GM18868 (cell line): ENCODE data around the gene EMILIN1.

Experiments
- ATAC-seq: cut with Tn5 transposase; IDR thresholded peaks from one replicate; pipeline ENCODE4 v1.9.1; 2021; ENCODE audit warnings: mild to moderate bottlenecking, moderate library complexity; ENCODE audit not compliant: unreplicated experiment

The EMILIN1 gene

DNA sequence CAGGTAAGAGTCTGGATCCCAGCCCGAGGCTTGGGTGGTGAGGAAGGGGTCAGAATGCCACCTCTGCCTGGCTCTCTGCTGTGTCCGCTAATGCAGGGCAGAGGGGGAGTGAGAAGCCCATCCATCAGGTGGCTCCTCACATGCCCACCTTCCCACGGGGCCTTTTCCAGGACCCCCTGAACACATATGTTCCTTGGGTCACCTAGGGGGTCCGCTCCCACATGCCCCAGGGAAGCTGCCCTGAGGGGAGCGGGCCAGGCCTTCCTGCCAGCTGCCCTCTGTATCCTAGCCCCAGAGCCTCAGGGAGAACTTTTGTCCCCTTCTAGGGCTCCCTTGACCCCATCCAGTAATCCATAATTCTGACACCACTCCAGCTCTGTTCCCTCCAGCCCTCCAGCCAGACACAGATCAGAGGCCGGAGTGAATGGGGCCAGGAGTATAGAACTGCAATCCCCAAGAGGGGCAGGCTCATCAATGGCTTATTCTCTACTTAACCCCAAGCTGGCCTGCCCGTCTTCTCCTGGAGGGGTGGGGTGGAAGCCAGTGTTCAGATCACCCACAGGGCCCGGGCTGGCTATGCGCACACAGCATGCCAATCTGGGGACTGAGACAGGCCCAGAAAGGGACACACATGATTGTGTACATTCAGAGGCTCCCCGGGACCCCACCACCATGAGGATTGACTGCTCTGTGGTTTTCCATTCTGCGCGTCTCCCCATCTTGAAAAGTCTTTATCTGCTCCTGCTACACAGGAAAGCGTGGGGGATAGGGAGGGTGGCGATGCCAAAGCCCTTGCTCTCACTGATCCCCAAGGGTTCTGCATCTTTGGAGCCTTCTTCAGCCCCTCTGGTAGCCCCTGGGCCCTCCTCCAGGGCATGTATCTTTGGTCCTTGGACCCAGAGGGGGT, 1.1 kb downstream of the EMILIN1 start:
- ATAC-seq: no peak

DNA sequence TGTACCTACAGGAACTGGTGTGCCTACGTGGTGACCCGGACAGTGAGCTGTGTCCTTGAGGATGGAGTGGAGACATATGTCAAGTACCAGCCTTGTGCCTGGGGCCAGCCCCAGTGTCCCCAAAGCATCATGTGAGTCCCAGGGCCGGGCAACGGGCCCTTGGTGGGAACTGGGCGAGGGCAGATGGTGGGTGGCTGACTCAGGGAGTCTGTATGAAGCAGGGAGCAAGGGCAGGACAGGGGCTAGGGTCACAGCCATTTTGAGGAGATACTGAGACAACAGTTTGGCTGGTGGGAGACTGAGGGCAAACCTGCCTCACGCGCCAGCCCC, 1.7 kb downstream of the EMILIN1 start:
- ATAC-seq: no peak

DNA sequence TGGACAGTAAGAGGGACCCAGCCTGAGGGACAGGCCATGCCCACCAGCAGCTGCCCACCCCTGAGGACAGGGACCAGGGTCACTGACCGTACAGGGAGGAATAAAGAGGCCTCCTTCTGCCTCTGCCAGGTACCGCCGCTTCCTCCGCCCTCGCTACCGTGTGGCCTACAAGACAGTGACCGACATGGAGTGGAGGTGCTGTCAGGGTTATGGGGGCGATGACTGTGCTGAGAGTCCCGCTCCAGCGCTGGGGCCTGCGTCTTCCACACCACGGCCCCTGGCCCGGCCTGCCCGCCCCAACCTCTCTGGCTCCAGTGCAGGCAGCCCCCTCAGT, 2.2 kb downstream of the EMILIN1 start:
- no peak for ATAC-seq

DNA sequence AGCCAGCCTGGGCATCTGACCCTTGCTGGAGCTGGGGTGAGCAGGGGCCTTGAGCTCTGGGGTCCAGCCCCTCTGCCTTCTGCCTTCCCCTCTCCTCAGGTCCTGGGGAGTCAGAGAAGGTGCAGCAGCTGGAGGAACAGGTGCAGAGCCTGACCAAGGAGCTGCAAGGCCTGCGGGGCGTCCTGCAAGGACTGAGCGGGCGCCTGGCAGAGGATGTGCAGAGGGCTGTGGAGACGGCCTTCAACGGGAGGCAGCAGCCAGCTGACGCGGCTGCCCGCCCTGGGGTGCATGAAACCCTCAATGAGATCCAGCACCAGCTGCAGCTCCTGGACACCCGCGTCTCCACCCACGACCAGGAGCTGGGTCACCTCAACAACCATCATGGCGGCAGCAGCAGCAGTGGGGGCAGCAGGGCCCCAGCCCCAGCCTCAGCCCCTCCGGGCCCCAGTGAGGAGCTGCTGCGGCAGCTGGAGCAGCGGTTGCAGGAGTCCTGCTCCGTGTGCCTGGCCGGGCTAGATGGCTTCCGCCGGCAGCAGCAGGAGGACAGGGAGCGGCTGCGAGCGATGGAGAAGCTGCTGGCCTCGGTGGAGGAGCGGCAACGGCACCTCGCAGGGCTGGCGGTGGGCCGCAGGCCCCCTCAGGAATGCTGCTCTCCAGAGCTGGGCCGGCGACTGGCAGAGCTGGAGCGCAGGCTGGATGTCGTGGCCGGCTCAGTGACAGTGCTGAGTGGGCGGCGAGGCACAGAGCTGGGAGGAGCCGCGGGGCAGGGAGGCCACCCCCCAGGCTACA, 3.8 kb downstream of the EMILIN1 start:
- ATAC-seq: no peak

DNA sequence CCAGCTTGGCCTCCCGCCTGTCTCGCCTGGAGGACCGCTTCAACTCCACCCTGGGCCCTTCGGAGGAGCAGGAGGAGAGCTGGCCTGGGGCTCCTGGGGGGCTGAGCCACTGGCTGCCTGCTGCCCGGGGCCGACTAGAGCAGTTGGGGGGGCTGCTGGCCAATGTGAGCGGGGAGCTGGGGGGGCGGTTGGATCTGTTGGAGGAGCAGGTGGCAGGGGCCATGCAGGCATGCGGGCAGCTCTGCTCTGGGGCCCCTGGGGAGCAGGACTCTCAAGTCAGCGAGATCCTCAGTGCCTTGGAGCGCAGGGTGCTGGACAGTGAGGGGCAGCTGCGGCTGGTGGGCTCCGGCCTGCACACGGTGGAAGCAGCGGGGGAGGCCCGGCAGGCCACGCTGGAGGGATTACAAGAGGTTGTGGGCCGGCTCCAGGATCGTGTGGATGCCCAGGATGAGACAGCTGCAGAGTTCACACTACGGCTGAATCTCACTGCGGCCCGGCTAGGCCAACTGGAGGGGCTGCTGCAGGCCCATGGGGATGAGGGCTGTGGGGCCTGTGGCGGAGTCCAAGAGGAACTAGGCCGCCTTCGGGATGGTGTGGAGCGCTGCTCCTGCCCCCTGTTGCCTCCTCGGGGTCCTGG, 4.5 kb downstream of the EMILIN1 start:
- no peak for ATAC-seq

DNA sequence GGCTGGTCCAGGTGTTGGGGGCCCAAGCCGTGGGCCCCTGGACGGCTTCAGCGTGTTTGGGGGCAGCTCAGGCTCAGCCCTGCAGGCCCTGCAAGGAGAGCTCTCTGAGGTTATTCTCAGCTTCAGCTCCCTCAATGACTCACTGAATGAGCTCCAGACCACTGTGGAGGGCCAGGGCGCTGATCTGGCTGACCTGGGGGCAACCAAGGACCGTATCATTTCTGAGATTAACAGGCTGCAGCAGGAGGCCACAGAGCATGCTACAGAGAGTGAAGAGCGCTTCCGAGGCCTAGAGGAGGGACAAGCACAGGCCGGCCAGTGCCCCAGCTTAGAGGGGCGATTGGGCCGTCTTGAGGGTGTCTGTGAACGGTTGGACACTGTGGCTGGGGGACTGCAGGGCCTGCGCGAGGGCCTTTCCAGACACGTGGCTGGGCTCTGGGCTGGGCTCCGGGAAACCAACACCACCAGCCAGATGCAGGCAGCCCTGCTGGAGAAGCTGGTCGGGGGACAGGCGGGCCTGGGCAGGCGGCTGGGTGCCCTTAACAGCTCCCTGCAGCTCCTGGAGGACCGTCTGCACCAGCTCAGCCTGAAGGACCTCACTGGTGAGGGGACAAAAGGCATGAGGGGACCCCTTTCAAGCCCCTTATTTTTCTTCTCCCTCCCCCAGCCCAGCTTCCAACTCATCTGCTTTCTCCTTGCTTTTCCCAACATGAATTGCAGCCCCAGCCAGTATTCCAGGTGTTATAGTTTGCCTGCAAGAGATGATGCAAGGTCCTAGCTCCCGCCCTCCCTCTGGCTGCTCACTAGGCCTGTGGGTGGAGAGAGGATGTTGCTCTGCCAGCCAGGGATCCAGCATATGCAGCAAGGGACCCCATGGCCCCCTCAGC, 5.2 kb downstream of the EMILIN1 start:
- no peak for ATAC-seq

DNA sequence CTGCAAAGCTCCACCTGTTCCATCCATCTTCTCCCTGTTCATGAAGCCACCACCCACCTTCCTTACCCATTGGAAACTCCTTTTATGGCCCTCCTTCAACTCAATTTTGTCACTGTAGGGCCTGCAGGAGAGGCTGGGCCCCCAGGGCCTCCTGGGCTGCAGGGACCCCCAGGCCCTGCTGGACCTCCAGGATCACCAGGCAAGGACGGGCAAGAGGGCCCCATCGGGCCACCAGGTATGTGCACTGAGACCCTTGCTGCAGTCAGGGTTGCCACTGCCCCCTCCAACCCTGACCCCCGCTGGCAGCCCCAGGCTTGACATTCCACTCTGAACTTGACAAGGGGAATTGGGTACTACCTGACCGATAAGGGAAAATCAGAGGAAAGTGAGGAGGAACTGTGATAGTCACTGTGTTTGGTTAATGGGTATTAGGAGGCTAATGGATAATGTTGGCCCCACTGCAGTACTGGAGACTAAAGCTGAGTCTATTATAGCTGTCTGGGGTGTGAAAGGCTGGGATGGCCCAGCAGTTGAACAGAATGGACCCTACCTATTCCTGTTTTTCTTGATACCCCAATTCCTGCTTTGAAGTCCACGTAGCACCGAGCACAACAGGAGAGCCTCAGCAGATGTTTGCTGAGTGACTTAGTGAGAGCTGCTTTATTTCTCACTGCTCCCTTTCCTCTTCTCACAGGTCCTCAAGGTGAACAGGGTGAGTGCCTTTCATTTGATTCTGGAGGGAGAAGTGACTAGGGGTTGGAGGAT, 6.1 kb downstream of the EMILIN1 start:
- ATAC-seq: no peak

DNA sequence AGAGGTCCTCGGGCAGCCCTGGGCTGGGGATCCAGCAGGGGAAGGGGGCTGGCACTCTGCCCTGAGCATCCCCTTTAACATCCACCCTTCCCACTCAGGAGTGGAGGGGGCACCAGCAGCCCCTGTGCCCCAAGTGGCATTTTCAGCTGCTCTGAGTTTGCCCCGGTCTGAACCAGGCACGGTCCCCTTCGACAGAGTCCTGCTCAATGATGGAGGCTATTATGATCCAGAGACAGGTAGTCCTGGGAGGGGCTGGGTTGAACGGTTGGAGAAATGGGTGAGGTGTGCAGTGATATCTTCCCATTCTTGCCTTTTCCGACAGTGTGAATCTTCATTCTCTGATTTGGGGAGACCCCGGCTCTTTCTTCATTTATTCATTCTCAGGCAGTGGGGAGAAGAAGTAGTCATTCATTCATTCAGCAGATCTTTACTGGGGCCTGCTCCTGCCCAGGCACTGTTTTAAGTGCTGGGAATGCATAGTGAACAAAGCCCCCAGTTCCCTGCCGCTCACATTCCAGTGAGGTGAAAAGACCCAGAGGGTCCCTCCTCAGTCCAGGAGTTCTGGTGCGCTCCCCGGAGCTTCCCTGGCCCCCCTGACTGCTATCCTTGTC, 6.8 kb downstream of the EMILIN1 start:
- ATAC-seq: no peak

DNA sequence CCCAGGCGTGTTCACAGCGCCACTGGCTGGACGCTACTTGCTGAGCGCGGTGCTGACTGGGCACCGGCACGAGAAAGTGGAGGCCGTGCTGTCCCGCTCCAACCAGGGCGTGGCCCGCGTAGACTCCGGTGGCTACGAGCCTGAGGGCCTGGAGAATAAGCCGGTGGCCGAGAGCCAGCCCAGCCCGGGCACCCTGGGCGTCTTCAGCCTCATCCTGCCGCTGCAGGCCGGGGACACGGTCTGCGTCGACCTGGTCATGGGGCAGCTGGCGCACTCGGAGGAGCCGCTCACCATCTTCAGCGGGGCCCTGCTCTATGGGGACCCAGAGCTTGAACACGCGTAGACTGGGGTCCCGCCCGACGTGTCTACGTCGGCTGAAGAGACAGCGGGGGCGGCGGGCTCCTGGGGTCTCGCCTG, 7.3 kb downstream of the EMILIN1 start:
- no peak for ATAC-seq

DNA sequence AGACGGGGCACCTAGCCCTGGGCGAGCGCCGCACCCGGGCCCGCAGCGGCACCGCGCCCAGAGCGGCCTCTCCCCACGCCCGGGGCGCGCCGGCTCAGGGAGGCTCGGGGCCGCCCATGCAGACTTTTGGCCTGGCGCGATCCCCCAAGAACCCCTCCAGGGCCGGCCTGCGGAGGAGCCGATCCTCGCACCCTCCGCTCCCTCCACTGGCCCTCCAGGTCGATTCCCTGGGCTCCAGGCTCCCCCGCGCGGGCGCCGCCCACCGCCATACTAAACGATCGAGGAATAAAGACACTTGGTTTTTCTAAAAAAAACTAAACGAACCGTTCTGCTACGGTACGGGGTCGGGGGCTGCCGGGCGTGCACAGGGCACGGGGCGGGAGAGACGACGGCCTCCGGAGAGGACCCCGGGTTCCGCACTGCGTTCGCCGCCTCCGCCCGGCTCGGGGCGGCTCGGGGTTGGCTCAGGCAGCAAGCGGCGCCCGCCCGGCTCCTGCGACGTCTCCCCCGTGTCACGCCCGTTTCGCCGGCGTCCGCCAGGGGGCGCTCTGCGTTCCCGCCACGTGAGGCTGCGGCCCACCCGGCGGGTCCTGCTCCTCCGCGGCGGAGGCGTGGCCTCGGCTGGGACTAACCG, 7.8 kb downstream of the EMILIN1 start:
- peak; percentile 86 for ATAC-seq

DNA sequence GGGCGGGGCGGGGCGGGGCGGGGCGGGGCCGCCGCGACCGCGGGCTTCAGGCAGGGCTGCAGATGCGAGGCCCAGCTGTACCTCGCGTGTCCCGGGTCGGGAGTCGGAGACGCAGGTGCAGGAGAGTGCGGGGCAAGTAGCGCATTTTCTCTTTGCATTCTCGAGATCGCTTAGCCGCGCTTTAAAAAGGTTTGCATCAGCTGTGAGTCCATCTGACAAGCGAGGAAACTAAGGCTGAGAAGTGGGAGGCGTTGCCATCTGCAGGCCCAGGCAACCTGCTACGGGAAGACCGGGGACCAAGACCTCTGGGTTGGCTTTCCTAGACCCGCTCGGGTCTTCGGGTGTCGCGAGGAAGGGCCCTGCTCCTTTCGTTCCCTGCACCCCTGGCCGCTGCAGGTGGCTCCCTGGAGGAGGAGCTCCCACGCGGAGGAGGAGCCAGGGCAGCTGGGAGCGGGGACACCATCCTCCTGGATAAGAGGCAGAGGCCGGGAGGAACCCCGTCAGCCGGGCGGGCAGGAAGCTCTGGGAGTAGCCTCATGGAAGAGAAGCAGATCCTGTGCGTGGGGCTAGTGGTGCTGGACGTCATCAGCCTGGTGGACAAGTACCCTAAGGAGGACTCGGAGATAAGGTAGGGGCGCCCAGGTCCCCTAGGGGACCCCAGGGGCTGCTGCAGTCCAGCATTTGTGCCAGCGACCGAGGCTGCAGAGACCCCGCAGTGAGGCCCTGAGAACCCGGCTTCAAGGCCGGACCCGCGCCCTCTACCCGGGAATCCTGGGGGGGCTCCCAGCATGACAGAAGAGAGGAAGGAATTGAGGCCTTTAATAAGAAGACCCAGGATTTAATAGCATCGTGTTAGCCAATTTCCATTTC, 8.5 kb downstream of the EMILIN1 start, which contains the start of gene KHK:
Gene KHK, plus strand, starts transcription at position 49 of the 870 bp plus-strand sequence. Its CDS starts 488 bp downstream, at position 537.
- peak; percentile 11 for ATAC-seq

DNA sequence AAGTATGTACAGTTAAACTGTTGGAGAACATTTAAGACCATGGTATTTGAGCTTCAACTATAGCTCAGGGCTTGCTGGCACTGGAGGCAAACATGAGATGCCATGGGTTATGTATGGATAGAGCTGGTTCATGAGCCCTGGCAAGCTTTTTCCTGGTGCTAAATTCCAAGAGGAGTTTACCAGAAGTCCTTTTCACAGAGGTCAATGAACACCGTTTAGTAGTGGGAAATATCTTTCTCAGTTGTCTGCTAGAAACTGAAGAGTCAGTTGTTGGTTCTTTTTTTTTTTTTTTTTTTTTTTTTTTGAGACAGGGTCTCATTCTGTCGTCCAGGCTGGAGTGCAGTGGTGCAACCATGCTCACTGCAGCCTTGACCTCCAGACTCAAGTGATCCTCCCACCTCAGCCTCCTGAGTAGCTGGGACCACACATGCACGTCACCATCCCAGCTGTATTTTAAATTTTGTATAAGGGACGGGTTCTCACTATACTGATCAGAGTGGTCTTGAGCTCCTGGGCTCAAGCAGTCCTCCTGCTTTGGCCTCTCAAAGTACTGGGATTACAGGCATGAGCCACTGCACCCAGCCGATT, 9.5 kb downstream of the EMILIN1 start:
- no peak for ATAC-seq

DNA sequence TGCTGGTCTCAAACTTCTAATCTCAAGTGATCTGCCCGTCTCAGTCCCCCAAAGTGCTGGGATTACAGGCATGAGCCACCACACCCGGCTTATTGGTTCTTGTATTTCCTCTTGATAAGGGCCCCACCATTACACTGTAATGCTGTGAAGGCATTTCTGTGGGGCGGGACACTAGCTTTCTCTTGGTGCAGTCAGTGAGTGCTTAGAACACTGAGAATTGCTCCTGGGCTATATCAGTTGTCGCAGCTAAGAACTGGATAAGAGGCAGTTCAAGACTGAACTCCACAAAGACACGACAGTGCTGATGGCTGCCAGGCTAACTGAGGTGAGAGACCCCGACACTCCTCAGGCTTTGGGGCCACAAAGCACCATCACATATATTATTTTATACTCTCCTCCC, 10.2 kb downstream of the EMILIN1 start:
- no peak for ATAC-seq

DNA sequence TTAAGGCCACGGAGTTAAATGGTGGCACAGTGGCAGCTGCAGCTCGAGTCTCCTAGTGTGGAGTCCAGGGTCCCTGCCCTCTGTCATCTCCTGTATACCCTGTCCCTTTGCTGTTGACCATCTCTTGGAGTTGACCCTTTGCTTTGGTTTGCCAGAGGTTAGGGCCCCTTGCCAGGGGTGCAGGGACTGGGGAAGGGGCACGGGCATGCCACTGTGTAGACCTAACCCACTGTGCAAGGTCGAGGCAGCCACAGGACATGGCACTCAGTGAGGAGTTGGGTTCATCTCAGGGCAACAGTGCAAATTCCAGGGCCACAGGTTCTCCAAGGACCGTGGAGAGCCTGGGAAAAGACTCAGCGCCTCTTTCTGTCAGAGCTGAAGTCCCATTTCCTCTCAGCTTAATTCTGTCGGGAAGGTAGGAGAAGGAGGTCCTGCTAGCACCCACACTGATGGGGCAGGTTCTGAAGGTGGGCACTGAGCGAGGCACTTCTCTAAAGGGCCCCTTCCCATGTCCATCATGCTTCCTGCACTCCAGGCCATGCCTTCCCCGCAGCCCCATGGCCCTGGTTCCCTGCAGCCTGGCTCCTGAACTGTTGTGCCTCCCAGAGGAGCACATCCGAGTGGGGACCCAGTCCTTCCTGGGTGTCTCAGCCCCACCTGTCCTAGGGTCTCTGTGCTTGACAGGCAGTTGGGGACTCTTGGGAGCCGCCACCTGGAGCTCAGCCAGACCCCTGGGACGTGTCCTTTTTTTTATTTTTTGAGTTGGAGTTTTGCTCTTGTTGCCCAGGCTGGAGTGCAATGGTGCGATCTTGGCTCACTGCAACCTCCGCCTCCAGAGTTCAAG, 10.9 kb downstream of the EMILIN1 start:
- ATAC-seq: no peak

DNA sequence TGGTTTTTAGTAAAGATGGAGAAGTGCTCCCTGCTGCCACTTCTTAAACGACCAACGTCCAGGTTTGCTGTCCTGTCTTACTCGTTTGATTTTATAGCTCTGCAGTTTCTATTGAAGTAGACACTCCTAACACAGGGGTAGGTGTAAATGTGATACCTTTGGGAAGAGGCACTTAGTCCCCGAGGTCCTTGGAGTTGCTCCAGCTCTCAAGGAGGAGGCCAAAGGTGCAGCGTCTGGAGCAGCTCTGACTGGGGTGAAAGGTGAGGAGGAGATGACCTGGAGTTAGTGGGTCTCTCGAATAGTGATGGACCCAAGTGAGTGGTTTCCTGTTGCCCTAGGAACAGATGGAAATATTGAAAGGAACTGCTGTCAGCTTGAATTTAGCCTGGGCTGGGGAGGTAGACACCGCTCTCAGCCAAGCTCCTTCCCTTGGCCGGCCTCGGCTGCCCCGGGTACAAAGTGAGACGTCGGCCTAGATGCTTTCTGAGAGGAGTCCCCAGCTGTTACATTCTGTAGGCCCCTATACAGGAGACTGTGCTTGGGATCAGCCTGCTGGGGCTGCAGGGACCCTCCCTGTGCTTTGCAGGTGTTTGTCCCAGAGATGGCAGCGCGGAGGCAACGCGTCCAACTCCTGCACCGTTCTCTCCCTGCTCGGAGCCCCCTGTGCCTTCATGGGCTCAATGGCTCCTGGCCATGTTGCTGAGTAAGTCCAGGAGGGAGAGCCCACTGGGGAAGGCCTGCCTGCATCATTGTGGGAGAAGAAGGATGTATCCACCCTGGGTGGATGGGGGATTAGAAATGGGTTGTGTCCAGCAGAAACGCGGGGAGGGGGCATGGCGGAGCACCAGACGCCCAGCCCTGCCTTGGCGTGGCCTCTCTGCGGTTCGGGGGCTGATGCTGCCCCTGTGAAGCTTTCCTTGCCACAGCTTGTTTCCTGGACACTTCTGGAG, 13.6 kb downstream of the EMILIN1 start:
- no peak for ATAC-seq
